HEK293T (cell line): ENCODE measurements around the gene TCF7L1.
"Not testable (repeated sequence)": the region's sequence is repeated elsewhere in the genome, so short reads cannot be mapped to it uniquely, and the experiment has no call there.

Experiments
- CTCF ChIA-PET: fragments of 350-600 bp; formaldehyde crosslinking; extraction: SDS; loops from one replicate; lab custom pipeline; 2021; ENCODE audit warnings: antibody characterized with exemption, inconsistent platforms; lab: Yijun Ruan, JAX
- POLR2A ChIA-PET: fragments of 350-600 bp; formaldehyde crosslinking; extraction: SDS; loops from one replicate; lab custom pipeline; 2020; ENCODE audit warnings: antibody characterized with exemption, inconsistent platforms; lab: Yijun Ruan, JAX
- DNase-seq: peaks from one replicate; pipeline ENCODE4 v3.0.0; 2012; ENCODE audit warnings: mixed read lengths; ENCODE audit errors: extremely low spot score
- ARNT ChIP-seq: fragments of 450-650 bp; IDR thresholded peaks from 2 replicates; pipeline ENCODE4 v1.6.1; 2017; ENCODE audit warnings: mild to moderate bottlenecking
- BHLHE40 ChIP-seq: fragments of 450-650 bp; IDR thresholded peaks from 2 replicates; pipeline ENCODE4 v1.6.1; 2016; ENCODE audit warnings: mild to moderate bottlenecking, moderate library complexity, borderline replicate concordance
- CTBP1 ChIP-seq: fragments of 450-650 bp; IDR thresholded peaks from 2 replicates; pipeline ENCODE4 v1.6.1; 2016; ENCODE audit warnings: borderline replicate concordance
- ELF4 ChIP-seq: fragments of 450-650 bp; IDR thresholded peaks from 2 replicates; pipeline ENCODE4 v1.6.1; 2017; ENCODE audit warnings: antibody characterized with exemption
- FOXA1 ChIP-seq: fragments of 450-650 bp; IDR thresholded peaks from 2 replicates; pipeline ENCODE4 v1.6.1; 2016; ENCODE audit warnings: mild to moderate bottlenecking
- FOXK2 ChIP-seq: fragments of 450-650 bp; IDR thresholded peaks from 2 replicates; pipeline ENCODE4 v1.6.1; 2016; ENCODE audit warnings: mild to moderate bottlenecking
- FOXM1 ChIP-seq: fragments of 450-650 bp; IDR thresholded peaks from 2 replicates; pipeline ENCODE4 v1.6.1; 2017; ENCODE audit warnings: mild to moderate bottlenecking, borderline replicate concordance
- HDGF ChIP-seq: fragments of 450-650 bp; IDR thresholded peaks from 2 replicates; pipeline ENCODE4 v1.6.1; 2017; ENCODE audit warnings: antibody characterized with exemption, borderline replicate concordance
- L3MBTL2 ChIP-seq: fragments of 450-650 bp; conservative IDR thresholded peaks from 2 replicates; pipeline ENCODE4 v1.6.1; 2016; ENCODE audit warnings: mild to moderate bottlenecking
- LEF1 ChIP-seq: fragments of 450-650 bp; IDR thresholded peaks from 2 replicates; pipeline ENCODE4 v1.6.1; 2017; ENCODE audit warnings: mild to moderate bottlenecking, borderline replicate concordance
- NFRKB ChIP-seq: fragments of 450-650 bp; IDR thresholded peaks from 2 replicates; pipeline ENCODE4 v1.6.1; 2016; ENCODE audit warnings: mild to moderate bottlenecking, moderate library complexity
- PKNOX1 ChIP-seq: fragments of 450-650 bp; IDR thresholded peaks from 2 replicates; pipeline ENCODE4 v1.6.1; 2016
- SP1 ChIP-seq: fragments of 450-650 bp; IDR thresholded peaks from 2 replicates; pipeline ENCODE4 v1.6.1; 2017
- SUZ12 ChIP-seq: fragments of 450-650 bp; IDR thresholded peaks from 2 replicates; pipeline ENCODE4 v1.6.1; 2016; ENCODE audit warnings: mild to moderate bottlenecking
- TARDBP ChIP-seq: fragments of 450-650 bp; IDR thresholded peaks from 2 replicates; pipeline ENCODE4 v1.6.1; 2016
- ZNF384 ChIP-seq: fragments of 450-650 bp; IDR thresholded peaks from 2 replicates; pipeline ENCODE4 v1.6.1; 2016

The TCF7L1 gene

GRCh38 chr2:85342156-85342555 lies 209.0 kb downstream of the TCF7L1 start:
- ChIA-PET CTCF (no interaction called here), POLR2A (interaction anchor here (0.9 to 1.0 kb wide), 2 partner anchors 10 to 14 kb away, joined by 3 to 4 read pairs; partner anchors contain the start of gene TGOLN2)
- DNase-seq, result no peak
- TF ChIP-seq LEF1 (no peak), TARDBP (no peak), SP1 (no peak), L3MBTL2 (no peak), HDGF (no peak), PKNOX1 (no peak), FOXK2 (no peak), NFRKB (no peak), FOXM1 (no peak), ZNF384 (no peak), SUZ12 (no peak), ELF4 (no peak), BHLHE40 (no peak), CTBP1 (no peak), FOXA1 (no peak), ARNT (no peak)

GRCh38 chr2:85343207-85343895 lies 210.2 kb downstream of the TCF7L1 start:
- POLR2A ChIA-PET, CTCF ChIA-PET: not testable (repeated sequence)

GRCh38 chr2:85344356-85344954 lies 211.3 kb downstream of the TCF7L1 start:
- no peak for TF ChIP-seq LEF1
- DNase-seq, result no peak
- POLR2A ChIA-PET, result interaction anchor here (1.0 kb wide), 1 partner anchor 16 kb away, joined by 3 read pairs; the partner anchor contains the start of gene TGOLN2
- CTCF ChIA-PET, result no interaction called here

More at GRCh38 chr2:85343207-85343895, 210.2 kb downstream of the TCF7L1 start:
- not testable (repeated sequence) for DNase-seq

GRCh38 chr2:85347599-85347998 lies 214.4 kb downstream of the TCF7L1 start:
- CTCF ChIA-PET, result no interaction called here
- POLR2A ChIA-PET, result interaction anchor here (1.4 kb wide), 1 partner anchor 20 kb away, joined by 4 read pairs; the partner anchor contains the start of gene TGOLN2
- TF ChIP-seq LEF1 (no peak), HDGF (no peak), L3MBTL2 (no peak), PKNOX1 (no peak), SP1 (no peak), FOXK2 (no peak), ELF4 (no peak), BHLHE40 (no peak), TARDBP (no peak), FOXM1 (no peak), ARNT (no peak), CTBP1 (no peak), FOXA1 (no peak), NFRKB (no peak)
- no peak for DNase-seq

- TF ChIP-seq L3MBTL2 (peak; percentile 31; the same call in 1 of the 2 replicates), ELF4 (no peak)
- peak; percentile 19 for DNase-seq
- ChIA-PET POLR2A (interaction anchor here (0.6 to 2.6 kb wide), 13 partner anchors 11 to 185 kb away, joined by 3 to 23 read pairs (median 5); partner anchors contain the start of genes MAT2A, SH2D6 and TGOLN2), CTCF (interaction anchor here (0.6 kb wide), 1 partner anchor 288 kb away, joined by 3 read pairs; no protein-coding TSS in a partner anchor)
Measured at GRCh38 chr2:85353876-85354285, 220.7 kb downstream of the TCF7L1 start.

- ChIA-PET POLR2A (interaction anchor here (0.6 to 2.6 kb wide), 17 partner anchors 9 to 184 kb away, joined by 3 to 23 read pairs (median 5); partner anchors contain the start of genes MAT2A, SH2D6 and TGOLN2), CTCF (interaction anchor here (1.1 to 1.3 kb wide), 2 partner anchors 36 to 54 kb away, joined by 3 read pairs; no protein-coding TSS in a partner anchor)
- peak; percentile 97 for DNase-seq
- TF ChIP-seq PKNOX1 (peak; percentile 34; the same call in 1 of the 2 replicates), ELF4 (peak; percentile 61), ZNF384 (no peak), SP1 (no peak), SUZ12 (no peak), NFRKB (no peak), FOXM1 (no peak)
Measured at GRCh38 chr2:85354286-85355072, 221.3 kb downstream of the TCF7L1 start, which contains the start of the genes ELMOD3 and RETSAT. Gene ELMOD3, plus strand, starts transcription at chr2:85354769. Its CDS starts 2,430 bp downstream, at chr2:85357199. Gene RETSAT, minus strand, starts transcription at chr2:85354528. Its CDS starts 21 bp downstream, at chr2:85354507.
